Esophagus squamous epithelium (tissue), 4 donors: ENCODE results near the gene POLR1G.

ENCODE experiments used
- POLR2A ChIP-seq, 4 donors: fragments of 450-650 bp; IDR thresholded peaks; one replicate each; pipeline ENCODE4 v1.6.1; 2017; ENCODE audit warnings: antibody characterized with exemption in 4 of 4, mild to moderate bottlenecking in 4 of 4, moderate library complexity in 3 of 4
- TF ChIP-seq, protein P1 (sequence below), 6 experiments: fragments of 450-650 bp in 4 of 6; fragments of 200-600 bp in 2 of 6; sonication (generic) in 2 of 6; IDR thresholded peaks; one replicate each; pipeline ENCODE4 v1.5.1; 2016 to 2019; ENCODE audit warnings: antibody characterized with exemption in 6 of 6, mild to moderate bottlenecking in 4 of 6, moderate library complexity in 4 of 6

DNA sequence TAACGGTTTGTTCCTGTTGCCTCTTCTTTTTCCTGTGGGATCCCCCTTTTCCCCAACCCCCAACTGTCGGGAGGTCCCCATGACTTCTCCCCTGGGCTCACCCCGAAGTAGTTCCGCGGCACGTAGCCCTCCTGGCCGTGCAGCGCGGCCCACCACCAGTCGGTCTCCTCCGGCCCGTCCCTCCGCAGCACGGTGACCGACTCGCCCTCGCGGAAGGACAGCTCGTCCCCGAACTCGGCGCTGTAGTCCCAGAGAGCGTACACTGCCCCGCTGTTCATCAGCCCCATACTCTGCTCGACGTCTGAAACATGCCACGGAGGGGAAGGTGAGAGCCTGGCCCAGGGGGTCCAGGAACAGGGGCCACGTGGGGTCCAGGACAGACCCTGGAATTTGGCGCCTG is 24.0 kb upstream of the POLR1G start:
- TF ChIP-seq, protein P1, sequence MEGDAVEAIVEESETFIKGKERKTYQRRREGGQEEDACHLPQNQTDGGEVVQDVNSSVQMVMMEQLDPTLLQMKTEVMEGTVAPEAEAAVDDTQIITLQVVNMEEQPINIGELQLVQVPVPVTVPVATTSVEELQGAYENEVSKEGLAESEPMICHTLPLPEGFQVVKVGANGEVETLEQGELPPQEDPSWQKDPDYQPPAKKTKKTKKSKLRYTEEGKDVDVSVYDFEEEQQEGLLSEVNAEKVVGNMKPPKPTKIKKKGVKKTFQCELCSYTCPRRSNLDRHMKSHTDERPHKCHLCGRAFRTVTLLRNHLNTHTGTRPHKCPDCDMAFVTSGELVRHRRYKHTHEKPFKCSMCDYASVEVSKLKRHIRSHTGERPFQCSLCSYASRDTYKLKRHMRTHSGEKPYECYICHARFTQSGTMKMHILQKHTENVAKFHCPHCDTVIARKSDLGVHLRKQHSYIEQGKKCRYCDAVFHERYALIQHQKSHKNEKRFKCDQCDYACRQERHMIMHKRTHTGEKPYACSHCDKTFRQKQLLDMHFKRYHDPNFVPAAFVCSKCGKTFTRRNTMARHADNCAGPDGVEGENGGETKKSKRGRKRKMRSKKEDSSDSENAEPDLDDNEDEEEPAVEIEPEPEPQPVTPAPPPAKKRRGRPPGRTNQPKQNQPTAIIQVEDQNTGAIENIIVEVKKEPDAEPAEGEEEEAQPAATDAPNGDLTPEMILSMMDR (IDR thresholded peaks at IDR 0.05) = no peak
- no peak for TF ChIP-seq POLR2A (IDR thresholded peaks at IDR 0.05)
